Activated CD4-positive, alpha-beta T cell treated with anti-CD3 and anti-CD28 coated beads, Interleukin-2, amount 50 U/mL, for 24 hours (primary cell): ENCODE measurements around the gene PTPN22.

ENCODE experiments used
- DNase-seq, 2 donors: peaks; one replicate each; pipeline ENCODE4 v3.0.0-alpha.2; 2020; ENCODE audit warnings: low read depth in 1 of 2, low spot score in 1 of 2

PTPN22 gene

DNA sequence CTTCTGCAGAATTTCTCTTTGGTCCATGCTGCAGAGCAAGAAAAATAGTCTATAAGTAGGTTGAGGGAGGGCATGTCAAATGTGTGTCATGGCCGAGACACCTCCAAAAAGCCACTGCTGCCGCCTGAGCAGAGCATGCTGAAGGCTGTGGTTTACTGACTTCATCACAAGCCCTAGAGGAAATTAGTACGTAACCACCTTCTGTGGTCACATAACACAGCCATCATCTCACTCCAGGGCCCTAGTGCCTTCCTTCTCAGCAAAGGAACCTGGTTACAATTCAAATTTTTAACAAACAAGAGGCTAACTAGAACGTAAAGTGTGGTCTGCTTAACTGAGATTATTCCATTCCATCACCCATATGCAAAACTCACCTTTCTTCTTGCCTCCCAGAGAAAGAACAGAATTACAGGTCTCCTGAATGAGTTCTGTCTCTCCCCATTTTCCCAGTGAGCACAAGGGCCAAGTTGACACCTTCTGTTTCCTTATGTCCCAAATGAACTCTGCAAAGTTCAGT lies at the start of gene PTPN22:
PTPN22 (minus strand) TSS at position 116 of the 517 bp plus-strand sequence.
- peak; percentile 45 to 79 for DNase-seq

DNA sequence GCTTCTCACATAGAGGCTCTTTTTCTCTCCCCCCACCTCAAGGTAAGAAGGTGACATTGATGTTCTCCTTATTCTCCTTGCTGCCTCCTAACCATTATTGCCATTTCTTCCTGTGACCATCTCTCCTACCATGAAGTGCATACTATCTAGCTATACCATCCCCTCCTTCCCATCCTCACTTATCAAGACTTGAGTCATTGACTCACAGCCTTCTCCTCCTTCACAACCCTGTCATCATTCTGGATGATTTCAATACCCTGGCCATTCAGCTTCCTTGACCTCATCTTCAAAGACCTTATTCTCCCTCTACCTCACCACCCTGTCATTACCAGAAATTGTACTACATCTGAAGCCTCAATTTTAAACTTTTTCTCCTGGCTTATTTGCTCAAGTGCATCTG lies 46.7 kb upstream of the PTPN22 start:
- DNase-seq = no peak

GRCh38 chr1:113917400-113918082 lies 46.0 kb upstream of the PTPN22 start:
- no peak for DNase-seq

DNA sequence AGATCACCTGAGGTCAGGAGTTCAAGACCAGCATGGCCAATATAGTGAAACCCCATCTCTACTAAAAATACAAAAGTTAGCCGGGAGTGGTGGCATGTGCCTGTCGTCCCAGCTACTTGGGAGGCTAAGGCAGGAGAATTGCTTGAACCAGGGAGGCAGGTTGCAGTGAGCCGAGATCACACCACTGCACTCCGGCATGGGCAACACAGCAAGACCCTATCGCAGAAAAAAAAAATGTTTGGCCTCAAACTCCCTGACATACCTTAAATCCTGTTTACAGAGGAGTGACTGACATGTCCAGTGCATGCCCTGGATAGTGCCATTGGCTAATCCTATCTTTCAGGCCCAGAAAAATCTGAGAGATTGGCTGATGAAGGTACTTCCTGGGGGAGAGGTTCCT lies 45.5 kb upstream of the PTPN22 start:
- no peak for DNase-seq

DNA sequence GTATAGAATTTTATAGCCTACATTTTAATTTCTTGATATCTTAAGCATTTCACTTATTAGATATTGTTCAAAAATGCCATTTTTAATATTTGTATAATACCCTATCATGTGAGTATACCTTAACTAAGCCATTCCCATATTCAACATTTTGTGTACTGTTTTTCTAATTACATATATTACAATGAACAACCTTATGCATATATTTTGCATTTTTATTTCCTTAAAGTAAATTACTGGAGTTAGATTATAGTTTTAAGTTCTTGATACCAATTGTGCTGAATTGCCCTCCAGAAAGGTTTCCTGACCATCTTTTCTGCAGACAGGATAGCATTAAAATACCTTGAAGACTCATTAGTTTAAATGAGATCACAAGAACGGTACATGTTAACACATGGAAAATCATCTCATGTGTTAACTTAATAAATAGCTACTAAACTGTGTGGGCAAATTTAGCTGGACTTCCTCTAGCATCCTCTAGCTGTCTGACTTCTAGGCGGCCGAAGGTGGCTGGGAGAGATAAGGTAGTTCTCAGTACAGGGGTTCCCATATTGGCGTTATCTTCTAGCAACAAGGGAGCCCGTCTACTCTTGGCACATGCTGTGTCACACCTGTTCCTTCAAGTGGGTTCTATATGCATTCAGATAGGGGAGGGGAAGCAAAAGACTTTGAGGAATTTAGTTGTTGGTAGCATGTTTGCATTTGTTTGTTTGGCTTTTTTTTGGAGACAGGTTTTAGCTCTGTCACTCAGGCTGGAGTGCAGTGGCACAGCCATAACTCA lies 42.6 kb upstream of the PTPN22 start:
- no peak for DNase-seq

- DNase-seq = no peak
These were observed 41.8 kb upstream of the PTPN22 start for GRCh38 chr1:113913312-113913668.

DNA sequence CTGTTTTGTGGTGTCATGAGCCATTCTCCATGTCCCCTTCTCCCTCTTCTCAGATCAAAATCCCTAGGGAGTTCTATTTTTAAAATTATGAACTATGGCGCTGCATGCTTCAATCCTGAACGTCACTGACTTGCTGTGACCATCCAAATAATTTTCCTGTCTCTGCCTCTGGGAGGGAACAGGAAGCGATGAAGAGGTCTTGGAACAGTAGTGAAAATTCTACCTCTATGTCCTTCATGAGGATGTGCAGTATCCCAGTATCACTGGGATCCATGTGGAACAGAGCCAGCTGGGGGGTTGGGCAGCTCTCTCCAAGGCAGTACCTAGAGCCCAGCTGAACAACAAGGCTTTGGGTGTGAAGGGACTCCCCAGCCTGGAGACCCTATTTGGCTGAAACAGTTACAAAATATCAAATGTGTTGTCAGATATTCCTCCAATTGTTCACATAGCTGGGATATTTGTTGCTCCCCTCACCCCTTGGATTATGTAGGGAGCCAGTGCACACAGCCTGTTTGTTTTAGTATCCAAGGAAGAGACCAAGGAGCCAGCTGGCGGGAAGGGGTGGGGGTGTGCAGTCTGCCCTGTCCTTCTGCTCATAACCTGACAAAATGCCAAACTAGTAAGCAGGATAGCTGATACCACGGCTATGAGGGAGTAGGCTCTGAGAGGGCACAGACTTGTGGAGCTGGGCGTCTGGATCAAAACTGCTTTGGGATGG lies 41.2 kb upstream of the PTPN22 start:
- no peak for DNase-seq

GRCh38 chr1:113905435-113905861 lies 33.9 kb upstream of the PTPN22 start:
- peak in 1 of 2 donors; percentile 6 for DNase-seq

- DNase-seq = peak; percentile 85 to 97
These were observed 33.3 kb upstream of the PTPN22 start, which contains the start of the genes AP4B1 and DCLRE1B for GRCh38 chr1:113904674-113905434. TSS of gene AP4B1 (minus strand) at chr1:113904799. CDS start at chr1:113904717, 82 bp downstream. TSS of gene DCLRE1B (plus strand) at chr1:113905326. CDS start at chr1:113905587, 261 bp downstream.

DNA sequence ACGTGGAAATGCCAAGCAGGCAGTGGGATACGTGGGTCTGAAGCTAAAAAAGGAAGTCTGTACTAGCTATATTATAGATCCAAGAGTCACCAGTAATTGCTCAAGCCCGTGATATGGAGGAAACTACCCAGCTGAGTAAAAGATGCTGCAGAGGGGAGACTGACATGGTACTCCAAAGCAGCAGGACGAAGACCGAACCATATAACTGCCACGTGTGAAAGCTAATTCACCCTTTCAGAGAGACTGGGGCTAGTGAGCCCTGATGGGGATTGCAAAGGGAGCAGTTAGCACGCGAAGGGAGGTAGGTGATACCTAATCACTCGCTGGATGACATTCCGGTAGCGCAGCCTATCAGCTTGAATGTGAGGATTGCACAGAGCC lies 32.8 kb upstream of the PTPN22 start:
- no peak for DNase-seq

- no peak for DNase-seq
These were observed 32.2 kb upstream of the PTPN22 start for GRCh38 chr1:113903501-113904292.

DNA sequence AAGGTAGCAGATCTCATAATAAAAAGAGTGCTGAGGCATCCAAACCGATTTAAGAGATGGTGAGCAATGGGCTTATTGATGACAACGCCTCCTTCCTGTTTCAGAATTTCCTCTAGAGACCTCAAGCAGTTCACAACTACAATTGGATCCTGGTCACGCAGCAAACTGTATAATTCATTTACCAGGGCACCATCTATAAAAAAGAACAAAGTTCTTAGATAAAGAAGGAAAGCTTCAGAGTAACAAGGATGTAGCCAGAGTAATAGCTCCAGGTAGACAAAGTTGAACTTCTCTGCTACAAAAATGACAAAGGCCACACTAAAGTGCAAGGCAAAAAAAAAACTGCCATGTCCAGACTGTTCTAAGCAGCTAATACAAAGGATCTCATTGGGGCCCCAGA lies 29.7 kb upstream of the PTPN22 start:
- DNase-seq = no peak

GRCh38 chr1:113899111-113899510 lies 27.6 kb upstream of the PTPN22 start:
- no peak for DNase-seq

DNA sequence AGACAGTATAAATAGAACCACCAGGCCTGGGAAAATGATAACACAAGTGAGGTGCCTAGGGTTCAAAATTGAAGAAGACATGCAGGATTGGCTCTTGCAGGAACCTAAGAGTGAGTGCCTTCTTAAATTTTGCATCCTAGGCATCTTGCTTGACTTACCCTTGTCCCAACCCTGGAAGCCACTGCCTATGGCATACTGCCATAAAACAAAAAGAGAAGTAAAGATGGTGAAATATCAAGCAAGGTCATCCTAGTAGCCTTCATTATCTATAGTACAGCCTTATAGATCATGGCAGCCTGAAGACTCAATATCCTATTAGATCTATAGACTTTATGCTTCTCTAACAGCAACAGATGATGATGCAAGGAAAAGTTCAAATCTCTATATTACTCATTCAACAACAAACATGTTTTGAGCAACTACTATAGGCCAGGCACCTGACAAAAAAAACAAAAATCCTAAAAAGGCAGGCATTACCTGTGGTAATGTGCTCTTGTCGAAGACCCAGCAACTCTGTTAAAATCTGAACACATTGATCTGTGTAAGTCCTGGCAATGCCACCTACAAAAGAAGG lies 26.8 kb upstream of the PTPN22 start:
- DNase-seq = no peak

DNA sequence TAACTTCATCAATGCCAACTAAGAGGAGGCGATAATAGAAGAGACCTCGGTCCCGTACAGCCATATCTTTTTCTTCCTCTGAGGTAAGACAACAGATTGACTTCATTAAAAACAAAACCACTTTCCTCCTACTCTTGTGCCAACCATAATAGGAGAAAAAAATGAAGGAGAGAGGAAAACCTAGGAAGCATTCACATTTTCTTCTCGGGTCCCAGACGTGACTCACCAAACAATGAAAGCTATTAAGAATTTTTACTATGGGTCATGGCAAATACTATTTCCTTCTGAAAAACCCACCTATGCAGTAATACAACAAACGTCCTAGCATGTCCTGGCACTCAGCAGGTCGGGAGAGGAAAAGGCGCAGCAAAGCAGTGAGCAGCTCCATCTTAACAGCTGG lies 24.4 kb upstream of the PTPN22 start:
- no peak for DNase-seq

DNA sequence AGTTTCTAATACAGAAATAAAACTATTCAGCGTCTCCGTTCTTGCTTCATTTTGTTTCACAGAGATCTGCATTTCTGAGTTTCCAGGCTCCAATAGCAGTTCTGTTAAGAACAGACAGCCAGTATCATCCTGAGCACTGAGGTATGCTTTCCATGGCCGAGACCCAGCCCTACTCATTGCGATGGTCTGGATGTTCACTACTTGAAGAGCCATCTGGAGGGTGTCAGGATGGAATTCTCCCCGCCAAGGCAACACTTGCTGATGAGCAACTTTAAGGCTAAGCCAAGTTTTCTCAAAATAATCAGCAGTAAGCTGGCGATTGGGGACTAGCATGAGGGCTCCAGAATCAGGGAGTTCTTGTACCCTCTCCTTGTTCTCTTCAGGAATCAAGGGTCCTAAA lies 23.6 kb upstream of the PTPN22 start:
- DNase-seq = no peak

DNA sequence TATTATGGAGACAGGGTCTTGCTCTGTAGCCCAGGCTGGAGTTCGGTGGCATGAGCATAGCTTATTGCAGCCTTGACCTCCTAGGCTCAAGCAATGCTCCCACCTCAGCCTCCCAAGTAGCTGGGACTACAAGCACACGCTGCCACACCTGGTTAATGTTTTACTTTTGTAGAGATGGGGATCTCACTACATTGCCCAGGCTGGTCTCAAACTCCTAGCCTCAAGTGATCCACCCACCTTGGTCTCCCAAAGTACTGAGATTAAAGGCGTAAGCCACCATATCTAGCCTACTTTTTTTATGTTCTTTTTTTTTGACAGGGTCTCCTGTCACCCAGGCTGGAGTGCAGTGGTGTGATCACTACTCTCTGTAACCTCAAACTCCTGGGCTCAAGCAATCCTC lies 21.8 kb upstream of the PTPN22 start:
- no peak for DNase-seq

GRCh38 chr1:113891631-113892220 lies 20.2 kb upstream of the PTPN22 start:
- no peak for DNase-seq

GRCh38 chr1:113890816-113891215 lies 19.3 kb upstream of the PTPN22 start:
- no peak for DNase-seq
